Activated CD8-positive, alpha-beta memory T cell treated with anti-CD3 and anti-CD28 coated beads, Interleukin-2, amount 50 U/mL, for 48 hours (primary cell): Measurements from ENCODE around the gene CREB5.
"Not testable (repeated sequence)": the region's sequence is repeated elsewhere in the genome, so short reads cannot be mapped to it uniquely, and the experiment has no call there.

ENCODE experiments used
- DNase-seq: peaks from one replicate; pipeline ENCODE4 v3.0.0-alpha.2; 2020

Gene CREB5

GRCh38 chr7:28588602-28589001 lies 176.3 kb downstream of the CREB5 start:
- DNase-seq: no peak

DNA sequence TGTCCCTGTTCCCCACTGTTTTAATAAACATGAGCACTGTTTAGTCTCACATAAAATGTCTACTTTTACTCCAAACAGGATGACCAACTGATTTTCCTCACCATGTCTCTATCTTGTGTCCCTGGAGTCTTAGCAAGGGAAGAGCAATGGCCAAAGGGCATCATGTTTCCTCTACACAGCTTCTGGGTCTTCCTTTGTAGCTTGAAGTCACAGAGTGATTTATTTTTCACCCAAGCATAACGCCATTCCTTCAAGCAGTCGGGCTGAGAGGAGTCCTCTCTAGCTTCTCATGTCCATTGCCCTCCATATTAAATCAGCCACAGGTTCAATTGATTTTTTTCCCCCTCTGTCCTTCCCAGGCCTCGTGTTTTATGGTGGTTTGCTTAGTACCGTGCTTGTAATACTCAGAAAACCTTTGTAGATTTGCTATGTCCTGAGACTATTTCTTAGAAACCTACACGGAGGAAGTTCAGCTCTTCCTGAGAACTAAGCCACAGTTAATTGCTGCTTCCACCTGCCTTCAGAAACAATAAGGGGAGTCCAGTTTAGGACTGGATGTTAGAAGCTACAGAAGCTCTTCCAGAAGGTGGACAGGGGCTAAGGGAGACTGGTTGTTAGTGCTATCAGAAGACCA lies 178.8 kb downstream of the CREB5 start:
- no peak for DNase-seq

- DNase-seq: no peak
These were observed 179.5 kb downstream of the CREB5 start for GRCh38 chr7:28591725-28592349.

- DNase-seq: no peak
These were observed 180.5 kb downstream of the CREB5 start for GRCh38 chr7:28592861-28593260.

DNA sequence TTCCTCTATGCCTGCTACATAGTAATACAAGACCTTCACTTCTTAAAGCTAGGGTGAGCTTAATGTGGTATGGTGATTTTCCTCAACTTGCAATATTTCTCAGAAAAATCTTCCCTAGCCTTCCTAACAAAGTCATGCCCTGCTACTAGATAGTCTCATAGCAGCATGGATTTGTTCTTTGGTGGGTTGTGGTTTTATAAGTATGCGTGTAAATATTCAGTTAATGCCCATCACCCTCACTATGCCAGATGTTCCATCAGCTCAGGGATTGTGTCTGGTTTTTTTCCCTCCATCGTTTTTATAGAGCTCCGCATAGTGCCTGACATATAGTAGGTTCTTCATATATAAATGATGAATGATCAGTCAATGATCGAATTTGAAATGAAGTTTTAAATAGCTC lies 182.8 kb downstream of the CREB5 start:
- no peak for DNase-seq

- no peak for DNase-seq
These were observed 183.5 kb downstream of the CREB5 start for GRCh38 chr7:28595801-28596200.

- DNase-seq: no peak
These were observed 184.1 kb downstream of the CREB5 start for GRCh38 chr7:28596245-28596935.

- DNase-seq: no peak
These were observed 185.0 kb downstream of the CREB5 start for GRCh38 chr7:28597284-28597683.

GRCh38 chr7:28598037-28598436 lies 185.7 kb downstream of the CREB5 start:
- DNase-seq: not testable (repeated sequence)

GRCh38 chr7:28598586-28598985 lies 186.3 kb downstream of the CREB5 start:
- DNase-seq: no peak

DNA sequence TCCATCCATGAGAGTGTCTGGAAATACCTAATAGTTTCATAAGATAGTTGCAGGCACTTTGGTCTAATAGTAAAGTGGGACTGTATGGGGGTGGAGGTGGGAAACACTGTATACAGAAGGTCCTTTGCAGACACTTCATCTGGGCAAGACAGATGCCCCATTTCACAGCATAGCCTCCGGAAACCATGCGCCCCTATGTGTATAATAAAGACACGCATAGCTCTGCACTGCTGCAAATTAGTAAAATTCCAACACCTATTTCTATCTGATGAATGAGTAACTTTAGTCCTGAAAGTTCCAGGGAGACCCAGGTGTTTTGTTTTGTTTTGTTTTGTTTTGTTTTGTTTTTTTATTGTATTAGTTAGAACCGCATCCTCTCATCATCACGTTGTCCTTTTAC lies 187.1 kb downstream of the CREB5 start:
- DNase-seq: no peak

- DNase-seq: no peak
These were observed 190.0 kb downstream of the CREB5 start for GRCh38 chr7:28602282-28602681.

GRCh38 chr7:28605427-28606085 lies 193.2 kb downstream of the CREB5 start:
- DNase-seq: no peak

DNA sequence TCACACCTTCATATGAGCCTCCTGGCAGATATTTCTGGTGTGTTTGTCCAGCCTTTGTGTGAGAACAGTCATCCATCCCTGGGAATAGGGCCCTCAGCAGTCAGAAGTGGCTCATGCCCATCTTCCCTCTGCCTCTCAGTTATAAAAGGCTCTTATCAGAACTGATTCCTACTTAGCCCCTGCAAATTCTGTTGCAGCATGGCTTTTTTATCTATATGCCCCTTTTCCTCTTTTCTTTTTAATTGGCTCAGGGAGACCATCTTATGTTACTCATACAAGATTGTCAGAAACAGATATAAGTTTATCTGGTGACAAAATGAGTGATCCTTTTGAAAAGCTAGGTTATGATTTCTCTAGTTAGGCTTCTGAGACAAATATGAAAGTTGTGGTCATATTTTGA lies 194.1 kb downstream of the CREB5 start:
- DNase-seq: no peak

- no peak for DNase-seq
These were observed 195.5 kb downstream of the CREB5 start for GRCh38 chr7:28607855-28608193.

GRCh38 chr7:28608237-28608656 lies 195.9 kb downstream of the CREB5 start:
- DNase-seq: no peak

- DNase-seq: no peak
These were observed 196.4 kb downstream of the CREB5 start for GRCh38 chr7:28608731-28609130.

DNA sequence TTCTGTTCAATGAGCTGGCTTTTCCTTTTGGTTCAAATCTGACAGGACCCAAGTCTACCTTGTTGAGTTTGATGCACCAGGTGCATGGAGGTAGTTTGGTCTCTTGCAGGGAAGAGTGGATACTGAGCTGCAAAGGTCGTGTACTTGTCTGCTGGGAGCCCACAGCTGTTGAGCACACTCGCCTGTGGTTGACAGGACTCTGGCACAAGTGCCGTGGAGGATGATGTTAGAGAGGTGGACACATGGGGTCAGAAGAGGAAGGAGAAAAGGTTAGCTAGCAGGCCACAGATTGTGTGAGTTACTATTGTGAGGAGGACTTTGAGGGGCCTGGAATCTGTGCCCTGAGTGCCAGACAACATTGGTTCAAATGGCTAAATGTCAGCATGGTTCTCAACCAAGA lies 197.3 kb downstream of the CREB5 start:
- DNase-seq: no peak

DNA sequence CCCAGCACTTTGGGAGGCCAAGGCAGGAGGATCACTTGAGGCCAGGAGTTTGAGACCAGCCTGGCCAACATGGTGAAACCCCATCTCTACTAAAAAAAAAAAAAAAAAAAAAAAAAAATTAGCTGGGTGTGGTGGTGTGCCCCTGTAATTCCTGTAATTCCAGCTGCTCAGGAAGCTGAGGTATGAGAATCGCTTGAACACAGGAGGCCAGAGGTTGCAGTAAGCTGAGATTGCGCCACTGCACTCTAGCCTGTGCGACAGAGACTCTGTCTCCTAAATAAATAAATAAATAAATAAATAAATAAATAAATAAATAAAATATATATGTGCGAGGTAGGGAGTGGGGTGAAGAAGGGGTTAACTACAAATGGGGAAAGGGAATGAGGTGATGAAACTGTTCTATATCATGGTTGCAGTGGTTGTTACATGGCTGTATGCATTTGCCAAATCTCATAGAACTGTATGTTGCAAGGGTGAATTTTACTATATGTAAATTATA lies 199.1 kb downstream of the CREB5 start:
- not testable (repeated sequence) for DNase-seq

DNA sequence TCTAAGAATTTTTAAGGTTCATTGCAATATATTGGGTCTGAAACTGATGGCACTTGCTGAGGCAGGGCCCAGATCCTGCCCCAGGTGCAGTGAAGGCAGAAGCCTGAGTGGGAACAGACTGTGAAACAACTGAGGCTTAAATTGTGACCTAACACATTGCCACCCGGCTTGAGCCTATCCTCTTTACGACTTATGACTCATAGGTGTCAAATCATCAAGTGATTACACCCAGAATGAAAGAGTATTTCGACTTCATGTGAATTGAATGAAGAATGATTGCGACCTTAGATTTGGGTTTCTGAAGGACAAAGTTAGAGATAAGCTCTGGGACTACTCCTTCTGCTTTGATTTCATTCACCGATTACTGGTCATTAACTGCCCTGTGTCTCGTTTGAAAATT lies 200.9 kb downstream of the CREB5 start:
- DNase-seq: no peak

- DNase-seq: no peak
These were observed 202.8 kb downstream of the CREB5 start for GRCh38 chr7:28615091-28615490.

- DNase-seq: no peak
These were observed 205.1 kb downstream of the CREB5 start for GRCh38 chr7:28617308-28617880.

DNA sequence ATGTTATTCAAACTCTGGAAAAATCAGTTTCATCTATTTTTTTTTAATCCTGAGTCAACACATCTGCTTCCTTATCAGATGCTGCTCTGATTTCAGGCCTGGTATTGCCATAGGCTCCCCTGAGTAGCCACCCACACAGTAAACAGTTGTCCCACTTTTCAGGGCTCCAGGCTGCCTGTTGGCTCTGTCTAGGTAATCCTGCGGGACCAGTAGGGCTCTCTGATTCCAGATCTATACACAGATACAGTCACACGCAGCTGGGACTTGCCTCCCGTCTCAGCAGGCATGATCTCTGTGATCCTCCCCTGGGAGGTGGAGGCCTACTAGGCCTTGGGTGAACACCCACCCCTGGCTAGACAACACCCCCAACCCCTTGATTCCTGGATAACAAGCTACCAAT lies 206.1 kb downstream of the CREB5 start:
- no peak for DNase-seq
